H1 (cell line): Measurements from ENCODE around the gene TDRD9. TPM values are rescaled to one million over a fixed set of nuclear protein-coding genes. Genes with fewer than 3 reads are reported as not detected.

Experiments
- RAD21 ChIP-seq, 2 experiments: IDR thresholded peaks in 1 of 2; conservative IDR thresholded peaks in 1 of 2; 2 replicates each; pipeline ENCODE4 v1.6.1; 2011; ENCODE audit warnings: low read depth in 2 of 2, low read length in 2 of 2, improper control_type of control experiment in 1 of 2, inconsistent platforms in 1 of 2, mild to moderate bottlenecking in 1 of 2, moderate library complexity in 1 of 2
- YY1 ChIP-seq: IDR thresholded peaks from 2 replicates; pipeline ENCODE4 v1.6.1; 2011; ENCODE audit warnings: low read depth, mild to moderate bottlenecking, low read length
- polyA plus RNA-seq, 7 experiments: library from polyadenylated mRNA; depleted of rRNA in 3 of 7; stranded (reverse) in 5 of 7; unstranded in 2 of 7; fragments of >200 nt in 5 of 7; fragments of 200-250 nt in 2 of 7; gene quantifications; 1 replicate in 5 of 7; 2 replicates in 1 of 7; 4 replicates in 1 of 7; pipeline versions ENCODE4 v1.2.1 to v1.2.3, GENCODE V29; 2011 to 2013; ENCODE audit warnings: missing spikeins in 2 of 7, mixed read lengths in 2 of 7
- total RNA-seq: library from RNA; stranded (reverse); fragmentation: NEBNext Ultra II Directional; extraction: Animal tissue kit (Norgen Biotek cat#: 25700); gene quantifications from 2 replicates; pipeline ENCODE4 v1.2.1, GENCODE V29; 2021

The TDRD9 gene
- total and polyA plus RNA-seq, 2 of the 8 experiments (the other 6 are each of a cell fraction or from before 2014, with no cell fraction given), result not detected

- TF ChIP-seq RAD21 (IDR thresholded peaks at IDR 0.05 in 1 of 2, conservative IDR thresholded peaks at IDR 0.05 in 1 of 2; ENCODE audit: low read depth in 2 of 2, low read length in 2 of 2), result no peak
- no peak for TF ChIP-seq YY1
Measured at GRCh38 chr14:104101086-104101621, 172.9 kb downstream of the TDRD9 start (continued).
